Measurements from ENCODE around the gene CCDC32.

The CCDC32 gene

DNA sequence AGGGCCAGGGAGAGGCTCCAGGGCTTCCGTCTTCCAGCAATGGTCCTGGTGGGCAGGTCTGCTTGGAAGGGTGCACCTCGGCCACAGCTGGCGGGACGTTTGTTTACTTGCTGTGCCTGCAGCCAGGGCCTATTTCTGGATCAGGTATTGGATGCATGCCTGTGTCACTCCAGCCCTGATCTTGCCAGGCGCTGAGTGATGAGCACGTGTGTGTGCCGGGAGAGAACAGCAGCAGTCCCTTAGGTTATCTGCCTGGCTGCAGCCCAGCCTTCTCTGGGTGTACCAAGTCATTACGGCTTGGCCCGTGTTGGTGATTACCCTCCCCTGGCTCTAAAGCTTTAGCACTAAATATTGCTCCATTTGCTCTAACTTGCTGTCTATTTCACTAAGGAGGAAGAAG is 14.9 kb downstream of the CCDC32 start:
- Histone ChIP-seq H3K27ac (ENCODE audit: low read depth, low read length) (no peak overlapping the region), H3K27me3 (ENCODE audit: control insufficient read depth in 1 of 2, insufficient read depth in 2 of 2, low read length in 2 of 2) (no peaks in the 10 kb centered on the region), H3K4me1 (ENCODE audit: control insufficient read depth in 1 of 2, insufficient read depth in 2 of 2, low read length in 2 of 2) (peaks cover 6 to 7% of the 10 kb centered on the region in 2 donors)

DNA sequence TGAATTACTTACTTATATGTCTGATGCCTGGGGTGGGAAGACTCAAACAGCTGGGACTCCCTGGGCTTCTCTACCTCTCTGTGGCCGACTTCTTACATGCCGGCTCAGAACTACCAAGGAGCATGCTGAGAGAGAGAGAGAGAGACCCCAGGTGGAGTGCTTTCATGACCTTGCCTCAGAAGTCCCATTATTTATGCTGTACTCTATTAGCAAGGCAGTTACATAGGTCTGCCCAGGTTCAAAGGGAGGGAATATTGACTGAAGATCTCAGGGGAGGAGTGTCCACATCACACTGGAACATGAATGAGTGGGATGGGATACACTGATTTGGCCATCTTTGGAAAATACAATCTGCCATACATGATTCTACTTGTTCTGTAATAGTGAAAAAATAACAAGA is 16.2 kb downstream of the CCDC32 start:
- H3K36me3 ChIP-seq (ENCODE audit: control insufficient read depth in 1 of 2, insufficient read depth in 2 of 2, low read length in 2 of 2): peaks cover 12 to 24% of the 10 kb centered on the region in 2 donors

More for the DNA sequence above, 14.9 kb downstream of the CCDC32 start:
- Histone ChIP-seq H3K9me3 (ENCODE audit: control insufficient read depth in 1 of 2, low read length in 2 of 2) (no peaks in the 10 kb centered on the region), H3K9ac (ENCODE audit: low read depth in 1 of 2, low read length in 2 of 2) (no peak overlapping the region), H3K36me3 (ENCODE audit: control insufficient read depth in 1 of 2, insufficient read depth in 2 of 2, low read length in 2 of 2) (peaks cover 12 to 33% of the 10 kb centered on the region in 2 donors), H3K4me3 (ENCODE audit: low read depth in 1 of 2, low read length in 2 of 2) (no peak overlapping the region)

DNA sequence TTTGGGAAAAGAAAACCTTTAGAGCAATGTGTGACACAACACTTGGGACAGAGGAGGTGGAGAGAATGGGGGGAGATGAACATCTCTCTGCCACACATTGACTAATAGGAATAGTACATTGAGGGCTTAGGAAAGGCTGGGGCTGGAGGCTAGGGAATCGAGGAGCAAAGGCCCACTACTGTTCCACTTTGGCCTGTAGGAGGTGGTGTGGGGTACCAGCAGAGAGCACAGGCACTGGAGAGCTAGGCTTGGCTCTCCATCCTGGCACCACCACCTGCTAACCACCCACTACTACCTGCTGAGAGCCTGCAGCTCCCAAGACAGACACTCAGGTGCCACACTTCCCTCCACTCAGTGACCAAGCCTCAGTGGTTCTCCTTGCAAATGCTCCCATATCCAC is 19.4 kb downstream of the CCDC32 start:
- Histone ChIP-seq H3K9me3 (ENCODE audit: control insufficient read depth in 1 of 2, low read length in 2 of 2) (no peaks in the 10 kb centered on the region), H3K4me3 (ENCODE audit: low read depth in 1 of 2, low read length in 2 of 2) (no peak overlapping the region), H3K27ac (ENCODE audit: low read depth, low read length) (no peak overlapping the region), H3K36me3 (ENCODE audit: control insufficient read depth in 1 of 2, insufficient read depth in 2 of 2, low read length in 2 of 2) (peaks cover 8 to 14% of the 10 kb centered on the region in 2 donors), H3K4me1 (ENCODE audit: control insufficient read depth in 1 of 2, insufficient read depth in 2 of 2, low read length in 2 of 2) (peaks cover 6 to 7% of the 10 kb centered on the region in 2 donors), H3K27me3 (ENCODE audit: control insufficient read depth in 1 of 2, insufficient read depth in 2 of 2, low read length in 2 of 2) (no peaks in the 10 kb centered on the region), H3K9ac (ENCODE audit: low read depth in 1 of 2, low read length in 2 of 2) (no peak overlapping the region)

More for the DNA sequence above, 16.2 kb downstream of the CCDC32 start:
- H3K9ac ChIP-seq (ENCODE audit: low read depth in 1 of 2, low read length in 2 of 2): no peak overlapping the region
- no peaks in the 10 kb centered on the region for H3K9me3 ChIP-seq (ENCODE audit: control insufficient read depth in 1 of 2, low read length in 2 of 2)
- no peaks in the 10 kb centered on the region for H3K27me3 ChIP-seq (ENCODE audit: control insufficient read depth in 1 of 2, insufficient read depth in 2 of 2, low read length in 2 of 2)
- H3K4me3 ChIP-seq (ENCODE audit: low read depth in 1 of 2, low read length in 2 of 2): no peak overlapping the region
- H3K4me1 ChIP-seq (ENCODE audit: control insufficient read depth in 1 of 2, insufficient read depth in 2 of 2, low read length in 2 of 2): peaks cover 6 to 7% of the 10 kb centered on the region in 2 donors
- no peak overlapping the region for H3K27ac ChIP-seq (ENCODE audit: low read depth, low read length)

DNA sequence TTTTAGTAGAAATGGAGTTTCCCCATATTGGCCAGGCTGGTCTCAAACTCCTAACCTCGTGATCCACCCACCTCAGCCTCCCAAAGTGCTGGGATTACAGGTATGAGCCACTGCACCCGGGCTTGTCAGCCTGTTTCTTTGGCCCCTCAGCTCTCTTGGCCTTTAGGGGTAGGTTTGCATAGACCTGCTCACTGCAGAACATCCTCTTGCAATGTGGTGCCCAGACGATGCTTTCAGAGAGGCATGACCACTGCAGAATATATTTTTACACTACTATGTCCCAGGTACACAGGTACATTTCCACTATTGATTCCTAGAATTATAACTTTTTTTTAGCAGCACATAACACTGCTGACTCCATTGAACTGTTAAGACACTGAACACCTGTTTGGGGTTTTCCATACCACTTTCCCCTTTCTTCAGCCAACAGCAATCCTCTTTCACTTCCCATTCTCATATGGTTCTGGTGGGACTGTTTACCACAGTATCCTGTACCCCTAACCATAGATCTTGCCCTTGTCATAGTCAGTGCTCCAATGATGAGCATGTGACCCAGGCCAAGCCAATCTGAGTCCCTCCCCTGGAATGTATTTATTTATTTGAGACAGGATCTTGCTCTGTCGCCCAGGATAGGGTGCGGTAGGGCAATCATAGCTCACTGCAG is 21.1 kb downstream of the CCDC32 start:
- Histone ChIP-seq H3K9me3 (ENCODE audit: control insufficient read depth in 1 of 2, low read length in 2 of 2) (no peaks in the 10 kb centered on the region), H3K4me1 (ENCODE audit: control insufficient read depth in 1 of 2, insufficient read depth in 2 of 2, low read length in 2 of 2) (no peaks in the 10 kb centered on the region), H3K4me3 (ENCODE audit: low read depth in 1 of 2, low read length in 2 of 2) (no peak overlapping the region), H3K36me3 (ENCODE audit: control insufficient read depth in 1 of 2, insufficient read depth in 2 of 2, low read length in 2 of 2) (peaks cover 8 to 14% of the 10 kb centered on the region in 2 donors), H3K27me3 (ENCODE audit: control insufficient read depth in 1 of 2, insufficient read depth in 2 of 2, low read length in 2 of 2) (no peaks in the 10 kb centered on the region), H3K9ac (ENCODE audit: low read depth in 1 of 2, low read length in 2 of 2) (no peak overlapping the region), H3K27ac (ENCODE audit: low read depth, low read length) (no peak overlapping the region)

DNA sequence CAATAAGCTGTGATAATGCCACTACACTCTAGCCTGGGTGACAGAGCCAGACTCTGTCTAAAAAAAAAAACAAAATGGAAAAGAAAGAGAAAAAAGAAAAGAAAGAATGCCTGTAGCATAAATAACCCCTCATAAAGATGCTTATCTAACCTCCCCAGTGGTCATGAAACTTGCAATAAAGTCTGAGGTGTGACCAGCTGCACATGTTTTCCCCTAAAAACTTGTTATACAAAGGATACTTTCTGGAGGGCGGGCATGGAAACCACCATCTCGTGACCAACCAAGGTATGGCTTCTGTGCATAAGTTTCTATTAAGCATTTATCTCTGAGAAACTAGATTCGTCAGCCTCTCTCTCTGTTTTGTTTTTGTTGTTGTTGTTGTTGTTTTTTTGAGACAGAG is 21.8 kb downstream of the CCDC32 start:
- no peak overlapping the region for H3K4me3 ChIP-seq (ENCODE audit: low read depth in 1 of 2, low read length in 2 of 2)
- no peaks in the 10 kb centered on the region for H3K4me1 ChIP-seq (ENCODE audit: control insufficient read depth in 1 of 2, insufficient read depth in 2 of 2, low read length in 2 of 2)
- H3K27ac ChIP-seq (ENCODE audit: low read depth, low read length): no peak overlapping the region
- H3K9me3 ChIP-seq (ENCODE audit: control insufficient read depth in 1 of 2, low read length in 2 of 2): no peaks in the 10 kb centered on the region
- H3K36me3 ChIP-seq (ENCODE audit: control insufficient read depth in 1 of 2, insufficient read depth in 2 of 2, low read length in 2 of 2): peaks cover 8 to 11% of the 10 kb centered on the region in 2 donors
- no peak overlapping the region for H3K9ac ChIP-seq (ENCODE audit: low read depth in 1 of 2, low read length in 2 of 2)
- no peaks in the 10 kb centered on the region for H3K27me3 ChIP-seq (ENCODE audit: control insufficient read depth in 1 of 2, insufficient read depth in 2 of 2, low read length in 2 of 2)

DNA sequence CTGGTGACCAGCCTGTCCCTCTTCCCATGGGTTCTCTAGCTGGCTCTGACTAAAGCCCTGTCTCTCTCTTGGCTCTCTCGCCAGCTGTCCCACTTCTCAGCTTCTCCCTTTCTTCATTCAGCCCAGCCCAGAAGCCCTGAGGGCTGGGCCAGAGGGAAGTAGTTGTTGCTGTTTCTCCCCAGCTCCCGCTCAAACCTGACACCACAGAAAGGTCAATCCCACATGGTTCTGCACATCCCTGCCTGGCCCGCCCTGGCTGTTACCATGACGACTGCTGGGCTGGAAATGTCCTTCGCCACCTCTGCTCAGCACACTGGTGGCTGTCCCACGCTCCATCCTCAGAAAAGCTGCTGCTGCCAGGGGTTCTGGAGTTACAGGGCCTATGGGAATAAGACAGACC is 25.9 kb downstream of the CCDC32 start:
- Histone ChIP-seq H3K4me3 (ENCODE audit: low read depth in 1 of 2, low read length in 2 of 2) (no peak overlapping the region), H3K4me1 (ENCODE audit: control insufficient read depth in 1 of 2, insufficient read depth in 2 of 2, low read length in 2 of 2) (no peaks in the 10 kb centered on the region), H3K27me3 (ENCODE audit: control insufficient read depth in 1 of 2, insufficient read depth in 2 of 2, low read length in 2 of 2) (no peaks in the 10 kb centered on the region), H3K9ac (ENCODE audit: low read depth in 1 of 2, low read length in 2 of 2) (no peak overlapping the region), H3K36me3 (ENCODE audit: control insufficient read depth in 1 of 2, insufficient read depth in 2 of 2, low read length in 2 of 2) (peaks cover 0 to 4% of the 10 kb centered on the region in 2 donors), H3K27ac (ENCODE audit: low read depth, low read length) (no peak overlapping the region), H3K9me3 (ENCODE audit: control insufficient read depth in 1 of 2, low read length in 2 of 2) (no peaks in the 10 kb centered on the region)

DNA sequence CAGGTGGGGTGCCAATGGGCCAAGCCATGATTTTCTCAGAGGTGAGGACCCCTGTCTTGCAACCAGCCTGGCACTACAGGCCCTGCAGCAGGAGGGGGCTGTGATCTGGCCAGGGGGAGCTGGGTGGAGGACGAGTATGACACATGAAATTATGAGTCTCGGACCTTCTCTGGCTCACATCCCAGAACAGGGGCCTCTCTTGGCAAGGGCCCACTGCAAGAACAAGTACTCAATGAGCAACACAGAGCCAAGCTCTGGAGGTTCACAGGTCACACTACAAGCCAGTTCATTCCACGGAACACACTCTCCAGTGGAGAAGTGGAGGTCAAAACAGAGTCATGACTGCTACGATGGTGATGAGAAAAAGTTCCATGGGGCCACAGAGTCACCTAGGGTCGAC is 28.3 kb downstream of the CCDC32 start:
- Histone ChIP-seq H3K9ac (ENCODE audit: low read depth in 1 of 2, low read length in 2 of 2) (no peak overlapping the region), H3K4me1 (ENCODE audit: control insufficient read depth in 1 of 2, insufficient read depth in 2 of 2, low read length in 2 of 2) (no peaks in the 10 kb centered on the region), H3K9me3 (ENCODE audit: control insufficient read depth in 1 of 2, low read length in 2 of 2) (no peaks in the 10 kb centered on the region), H3K36me3 (ENCODE audit: control insufficient read depth in 1 of 2, insufficient read depth in 2 of 2, low read length in 2 of 2) (peaks cover 0 to 4% of the 10 kb centered on the region in 2 donors), H3K4me3 (ENCODE audit: low read depth in 1 of 2, low read length in 2 of 2) (no peak overlapping the region), H3K27ac (ENCODE audit: low read depth, low read length) (no peak overlapping the region), H3K27me3 (ENCODE audit: control insufficient read depth in 1 of 2, insufficient read depth in 2 of 2, low read length in 2 of 2) (no peaks in the 10 kb centered on the region)

DNA sequence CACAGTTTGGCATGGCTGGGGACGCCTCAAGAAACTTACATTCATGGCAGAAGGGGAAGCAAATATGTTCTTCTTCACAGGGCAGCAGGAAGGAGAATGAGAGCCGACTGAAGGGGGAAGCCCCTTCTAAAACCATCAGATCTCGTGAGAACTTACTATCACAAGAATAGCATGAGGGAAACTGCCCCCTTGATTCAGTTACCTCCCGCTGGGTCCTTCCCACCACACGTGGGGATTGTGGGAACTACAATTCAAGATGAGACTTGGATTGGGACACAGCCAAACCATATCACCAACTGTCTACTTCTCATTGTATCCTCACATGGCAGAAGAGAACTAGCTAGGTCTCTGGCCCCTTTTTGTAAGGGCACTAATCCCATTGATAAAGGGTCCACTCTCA is 30.5 kb downstream of the CCDC32 start:
- Histone ChIP-seq H3K9ac (ENCODE audit: low read depth in 1 of 2, low read length in 2 of 2) (no peak overlapping the region), H3K9me3 (ENCODE audit: control insufficient read depth in 1 of 2, low read length in 2 of 2) (no peaks in the 10 kb centered on the region), H3K27ac (ENCODE audit: low read depth, low read length) (no peak overlapping the region), H3K27me3 (ENCODE audit: control insufficient read depth in 1 of 2, insufficient read depth in 2 of 2, low read length in 2 of 2) (no peaks in the 10 kb centered on the region), H3K36me3 (ENCODE audit: control insufficient read depth in 1 of 2, insufficient read depth in 2 of 2, low read length in 2 of 2) (peaks cover 0 to 4% of the 10 kb centered on the region in 2 donors), H3K4me1 (ENCODE audit: control insufficient read depth in 1 of 2, insufficient read depth in 2 of 2, low read length in 2 of 2) (no peaks in the 10 kb centered on the region), H3K4me3 (ENCODE audit: low read depth in 1 of 2, low read length in 2 of 2) (no peak overlapping the region)

DNA sequence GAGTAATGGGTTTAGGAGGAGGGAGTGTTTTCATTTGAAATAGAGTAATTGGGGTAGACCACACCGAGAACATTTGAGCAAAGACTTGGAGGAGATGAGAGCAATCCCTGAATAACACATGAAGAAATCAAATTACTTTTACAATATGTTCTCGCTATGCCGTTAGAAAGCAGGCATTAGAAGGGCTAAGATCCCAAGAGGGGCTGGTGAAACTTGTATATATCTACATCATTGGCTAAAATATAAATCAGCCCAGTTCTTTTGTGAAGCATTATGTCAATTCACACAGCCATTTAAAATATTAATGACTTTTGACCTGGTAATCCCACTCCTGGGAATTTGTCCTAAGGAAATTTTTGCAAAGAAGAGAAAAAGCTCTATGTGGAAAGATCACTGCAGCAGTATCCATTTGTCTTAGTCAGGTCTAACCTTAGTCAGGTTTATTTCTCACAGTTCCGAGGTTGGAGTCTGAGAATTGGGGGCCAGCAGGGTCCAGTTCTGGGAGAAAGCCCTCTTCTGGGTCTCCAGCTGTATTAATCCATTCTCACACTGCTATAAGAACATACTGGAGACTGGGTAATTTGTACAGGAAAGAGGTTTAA is 31.0 kb downstream of the CCDC32 start:
- no peak overlapping the region for H3K4me3 ChIP-seq (ENCODE audit: low read depth in 1 of 2, low read length in 2 of 2)
- H3K9ac ChIP-seq (ENCODE audit: low read depth in 1 of 2, low read length in 2 of 2): no peak overlapping the region
- H3K9me3 ChIP-seq (ENCODE audit: control insufficient read depth in 1 of 2, low read length in 2 of 2): no peaks in the 10 kb centered on the region
- H3K27me3 ChIP-seq (ENCODE audit: control insufficient read depth in 1 of 2, insufficient read depth in 2 of 2, low read length in 2 of 2): no peaks in the 10 kb centered on the region
- no peaks in the 10 kb centered on the region for H3K4me1 ChIP-seq (ENCODE audit: control insufficient read depth in 1 of 2, insufficient read depth in 2 of 2, low read length in 2 of 2)
- peaks cover 0 to 4% of the 10 kb centered on the region in 2 donors for H3K36me3 ChIP-seq (ENCODE audit: control insufficient read depth in 1 of 2, insufficient read depth in 2 of 2, low read length in 2 of 2)
- H3K27ac ChIP-seq (ENCODE audit: low read depth, low read length): no peak overlapping the region

DNA sequence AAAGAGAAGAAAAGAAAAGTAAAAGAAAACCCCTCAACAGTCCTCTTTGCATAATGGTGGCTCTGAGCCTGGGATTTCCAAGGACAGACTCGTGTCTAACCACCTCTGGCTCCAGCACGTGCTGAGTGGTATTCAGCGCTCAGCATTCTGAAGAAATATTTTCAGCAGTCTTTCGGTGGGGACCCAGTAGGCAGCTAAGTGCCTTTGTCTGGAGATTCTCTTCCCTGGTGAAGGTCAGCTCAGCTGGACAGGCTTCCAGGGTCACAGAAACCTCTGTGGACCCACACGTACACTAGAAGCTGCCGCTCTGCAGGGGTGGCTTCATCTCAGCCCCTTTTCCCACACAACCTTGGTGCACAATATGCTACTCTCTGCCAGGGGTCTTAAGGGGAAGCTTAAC is 36.0 kb downstream of the CCDC32 start:
- Histone ChIP-seq H3K36me3 (ENCODE audit: control insufficient read depth in 1 of 2, insufficient read depth in 2 of 2, low read length in 2 of 2) (no peaks in the 10 kb centered on the region), H3K9ac (ENCODE audit: low read depth in 1 of 2, low read length in 2 of 2) (no peak overlapping the region), H3K4me3 (ENCODE audit: low read depth in 1 of 2, low read length in 2 of 2) (no peak overlapping the region), H3K4me1 (ENCODE audit: control insufficient read depth in 1 of 2, insufficient read depth in 2 of 2, low read length in 2 of 2) (no peaks in the 10 kb centered on the region), H3K27ac (ENCODE audit: low read depth, low read length) (no peak overlapping the region), H3K9me3 (ENCODE audit: control insufficient read depth in 1 of 2, low read length in 2 of 2) (no peaks in the 10 kb centered on the region), H3K27me3 (ENCODE audit: control insufficient read depth in 1 of 2, insufficient read depth in 2 of 2, low read length in 2 of 2) (no peaks in the 10 kb centered on the region)
